H1 (cell line): ENCODE measurements around the gene PINK1.

ENCODE experiments used
- BCL11A ChIP-seq, 2 experiments: IDR thresholded peaks; one replicate each; pipeline ENCODE4 v1.6.1; 2011; ENCODE audit warnings: low read depth in 2 of 2, low read length in 2 of 2, mild to moderate bottlenecking in 2 of 2
- CBX5 ChIP-seq: fragments of 300-800, 300-1000 bp; sonication (generic); IDR thresholded peaks from 2 replicates; pipeline ENCODE4 v1.7.1; 2016; ENCODE audit warnings: antibody characterized with exemption, low read length, low read depth
- CTCF ChIP-seq, 3 experiments: IDR thresholded peaks; 1 replicate in 2 of 3; 2 replicates in 1 of 3; pipeline versions ENCODE4 v1.5.1 to v1.6.1; 2011; ENCODE audit warnings: low read length in 3 of 3, mild to moderate bottlenecking in 3 of 3, inconsistent platforms in 2 of 3, low read depth in 1 of 3, moderate library complexity in 1 of 3; ENCODE audit not compliant: insufficient read depth in 1 of 3; ENCODE audit errors: control extremely low read depth in 1 of 3
- EP300 ChIP-seq, 2 experiments: IDR thresholded peaks; 1 replicate in 1 of 2; 2 replicates in 1 of 2; pipeline ENCODE4 v1.6.1; 2011 to 2012; ENCODE audit warnings: low read depth in 2 of 2, low read length in 2 of 2, mild to moderate bottlenecking in 2 of 2, borderline replicate concordance in 1 of 2, inconsistent platforms in 1 of 2, moderate library complexity in 1 of 2
- EZH2 ChIP-seq: fragments of 200-600 bp; sonication (generic); IDR thresholded peaks from 2 replicates; pipeline ENCODE4 v1.7.1; 2012; ENCODE audit warnings: low read depth, mild to moderate bottlenecking, moderate library complexity, low read length, inconsistent platforms; ENCODE audit not compliant: severe bottlenecking
- NRF1 ChIP-seq: IDR thresholded peaks from 2 replicates; pipeline ENCODE4 v1.6.1; 2011; ENCODE audit warnings: mild to moderate bottlenecking, low read depth, low read length, improper control_type of control experiment
- POLR2A ChIP-seq, 2 experiments: IDR thresholded peaks; 1 replicate in 1 of 2; 2 replicates in 1 of 2; pipeline ENCODE4 v1.6.1; 2011; ENCODE audit warnings: low read depth in 2 of 2, low read length in 2 of 2, mild to moderate bottlenecking in 2 of 2; ENCODE audit errors: control extremely low read depth in 1 of 2
- RFX5 ChIP-seq: IDR thresholded peaks from 2 replicates; pipeline ENCODE4 v1.6.1; 2011; ENCODE audit warnings: low read depth, low read length, improper control_type of control experiment, borderline replicate concordance

GRCh38 chr1:20697563-20697962 is 64.3 kb downstream of the PINK1 start:
- TF ChIP-seq CBX5 (no peak), EZH2 (no peak), POLR2A (IDR thresholded peaks at IDR 0.05; ENCODE audit: control extremely low read depth in 1 of 2, low read depth in 2 of 2, low read length in 2 of 2) (no peak), EP300 (IDR thresholded peaks at IDR 0.05; ENCODE audit: borderline replicate concordance in 1 of 2, low read depth in 2 of 2, low read length in 2 of 2) (no peak), NRF1 (no peak), BCL11A (IDR thresholded peaks at IDR 0.05; ENCODE audit: low read depth in 2 of 2, low read length in 2 of 2) (no peak), CTCF (IDR thresholded peaks at IDR 0.05; ENCODE audit: control extremely low read depth in 1 of 3, insufficient read depth in 1 of 3, low read depth in 1 of 3, low read length in 3 of 3) (no peak), RFX5 (no peak)
